ENCODE data around the gene GABRR3. TPM values are rescaled to one million over a fixed set of nuclear protein-coding genes. Genes with fewer than 3 reads are reported as not detected.

Gene GABRR3
- total and polyA plus RNA-seq, 10 donors = 0.03 TPM; not detected in 9

- Histone ChIP-seq H3K9me3 (no peaks in the 10 kb centered on the region), H3K27ac (no peak overlapping the region), H3K4me3 (no peak overlapping the region), H3K36me3 (peaks cover 0 to 77% (median 25%) of the 10 kb centered on the region in 6 donors), H3K4me1 (no peaks in the 10 kb centered on the region), H3K27me3 (replicated peaks in 1 of 7) (no peaks in the 10 kb centered on the region)
- DNase-seq = no peak
- 89 to 99% (median 94%) methylated on average over 2 of the region's 2 CpGs for WGBS, 5 donors
- intact Hi-C loops (cut with DNase I; ENCODE audit: low total_unique reads) = no loop called here
- TF ChIP-seq CTCF (IDR thresholded peaks at IDR 0.05 in 8 of 11, conservative IDR thresholded peaks at IDR 0.05 in 3 of 11) = no peak
- TF ChIP-seq POLR2A (IDR thresholded peaks at IDR 0.05) = no peak
- no peak for TF ChIP-seq POLR2AphosphoS5 (IDR thresholded peaks at IDR 0.05)
Observed at GRCh38 chr3:97939401-97939800, 95.7 kb downstream of the GABRR3 start.

- Histone ChIP-seq H3K4me1 (no peaks in the 10 kb centered on the region), H3K27me3 (replicated peaks in 1 of 7) (no peaks in the 10 kb centered on the region), H3K27ac (no peak overlapping the region), H3K9me3 (no peaks in the 10 kb centered on the region), H3K36me3 (peaks cover 0 to 77% (median 17%) of the 10 kb centered on the region in 6 donors), H3K4me3 (no peak overlapping the region)
- intact Hi-C loops (cut with DNase I; ENCODE audit: low total_unique reads) = no loop called here
- DNase-seq = no peak
- WGBS, 5 donors = 91 to 100% (median 98%) methylated on average over 1 of the region's 1 CpG
- TF ChIP-seq CTCF (IDR thresholded peaks at IDR 0.05 in 8 of 11, conservative IDR thresholded peaks at IDR 0.05 in 3 of 11) = no peak
- TF ChIP-seq POLR2AphosphoS5 (IDR thresholded peaks at IDR 0.05) = no peak
- TF ChIP-seq POLR2A (IDR thresholded peaks at IDR 0.05) = no peak
Observed at GRCh38 chr3:97938444-97938843, 96.7 kb downstream of the GABRR3 start.

- H3K4me1 ChIP-seq = no peaks in the 10 kb centered on the region
- no peak overlapping the region for H3K27ac ChIP-seq
- no peak for DNase-seq
- TF ChIP-seq CTCF (IDR thresholded peaks at IDR 0.05 in 8 of 11, conservative IDR thresholded peaks at IDR 0.05 in 3 of 11) = no peak
- no peak for TF ChIP-seq POLR2A (IDR thresholded peaks at IDR 0.05)
- no peak for TF ChIP-seq POLR2AphosphoS5 (IDR thresholded peaks at IDR 0.05)
- no peaks in the 10 kb centered on the region for H3K27me3 ChIP-seq (replicated peaks in 1 of 7)
- peaks cover 0 to 65% (median 9%) of the 10 kb centered on the region in 6 donors for H3K36me3 ChIP-seq
- WGBS, 5 donors = 86 to 96% (median 95%) methylated on average over 2 of the region's 2 CpGs
- no peaks in the 10 kb centered on the region for H3K9me3 ChIP-seq
- no peak overlapping the region for H3K4me3 ChIP-seq
- intact Hi-C loops (cut with DNase I; ENCODE audit: low total_unique reads) = no loop called here
Observed at GRCh38 chr3:97937205-97937604, 97.9 kb downstream of the GABRR3 start.

- 88 to 100% (median 95%) methylated on average over 1 of the region's 1 CpG for WGBS, 5 donors
- no peaks in the 10 kb centered on the region for H3K27me3 ChIP-seq (replicated peaks in 1 of 7)
- intact Hi-C loops (cut with DNase I; ENCODE audit: low total_unique reads) = no loop called here
- H3K36me3 ChIP-seq = peaks cover 0 to 56% (median 3%) of the 10 kb centered on the region in 6 donors
- H3K9me3 ChIP-seq = no peaks in the 10 kb centered on the region
- no peaks in the 10 kb centered on the region for H3K4me1 ChIP-seq
- no peak overlapping the region for H3K27ac ChIP-seq
- TF ChIP-seq POLR2A (IDR thresholded peaks at IDR 0.05) (no peak), POLR2AphosphoS5 (IDR thresholded peaks at IDR 0.05) (no peak), CTCF (IDR thresholded peaks at IDR 0.05 in 8 of 11, conservative IDR thresholded peaks at IDR 0.05 in 3 of 11) (no peak)
- no peak overlapping the region for H3K4me3 ChIP-seq
- DNase-seq = no peak
Observed at GRCh38 chr3:97935842-97936241, 99.3 kb downstream of the GABRR3 start.

Other genes with a start within 250 kb of the GABRR3 start
- gene CRYBG3, start 213.3 kb downstream of the GABRR3 start, total RNA-seq = 10 to 100 TPM; 15.9 to 22.6 (median 19.8) TPM
- gene CRYBG3, start 213.3 kb downstream of the GABRR3 start, polyA plus RNA-seq = 1 to 10 TPM; 1.5 to 2.6 (median 1.5) TPM
- 10 to 100 TPM; 13.5 to 29.7 (median 21.3) TPM for gene RIOX2, start 62.9 kb downstream of the GABRR3 start, total RNA-seq
- 10 to 100 TPM; 13.5 to 15.9 (median 15.6) TPM for gene RIOX2, start 62.9 kb downstream of the GABRR3 start, polyA plus RNA-seq
- not detected for gene OR5AC2, start 51.9 kb upstream of the GABRR3 start, total RNA-seq
- not detected for gene OR5AC2, start 51.9 kb upstream of the GABRR3 start, polyA plus RNA-seq
- not detected for gene OR5H1, start 95.4 kb upstream of the GABRR3 start, total RNA-seq
- not detected for gene OR5H1, start 95.4 kb upstream of the GABRR3 start, polyA plus RNA-seq
- gene OR5H14, start 112.2 kb upstream of the GABRR3 start, total RNA-seq = not detected
- not detected for gene OR5H14, start 112.2 kb upstream of the GABRR3 start, polyA plus RNA-seq
- not detected for gene OR5H15, start 131.4 kb upstream of the GABRR3 start, total RNA-seq
- not detected for gene OR5H15, start 131.4 kb upstream of the GABRR3 start, polyA plus RNA-seq
- not detected for gene OR5H6, start 228.9 kb upstream of the GABRR3 start, total RNA-seq
- gene OR5H6, start 228.9 kb upstream of the GABRR3 start, polyA plus RNA-seq = not detected
- not detected for gene OR5H2, start 247.2 kb upstream of the GABRR3 start, total RNA-seq
- not detected for gene OR5H2, start 247.2 kb upstream of the GABRR3 start, polyA plus RNA-seq

All from spleen (tissue), 11 donors.